GM15510 (cell line): Measurements from ENCODE around the gene ADGRG3.

Source experiments
- POLR2A ChIP-seq: IDR thresholded peaks from 3 replicates; pipeline ENCODE4 v1.6.1; 2011; ENCODE audit warnings: borderline replicate concordance; ENCODE audit not compliant: insufficient read length; ENCODE audit errors: extremely low read depth

The ADGRG3 gene

DNA sequence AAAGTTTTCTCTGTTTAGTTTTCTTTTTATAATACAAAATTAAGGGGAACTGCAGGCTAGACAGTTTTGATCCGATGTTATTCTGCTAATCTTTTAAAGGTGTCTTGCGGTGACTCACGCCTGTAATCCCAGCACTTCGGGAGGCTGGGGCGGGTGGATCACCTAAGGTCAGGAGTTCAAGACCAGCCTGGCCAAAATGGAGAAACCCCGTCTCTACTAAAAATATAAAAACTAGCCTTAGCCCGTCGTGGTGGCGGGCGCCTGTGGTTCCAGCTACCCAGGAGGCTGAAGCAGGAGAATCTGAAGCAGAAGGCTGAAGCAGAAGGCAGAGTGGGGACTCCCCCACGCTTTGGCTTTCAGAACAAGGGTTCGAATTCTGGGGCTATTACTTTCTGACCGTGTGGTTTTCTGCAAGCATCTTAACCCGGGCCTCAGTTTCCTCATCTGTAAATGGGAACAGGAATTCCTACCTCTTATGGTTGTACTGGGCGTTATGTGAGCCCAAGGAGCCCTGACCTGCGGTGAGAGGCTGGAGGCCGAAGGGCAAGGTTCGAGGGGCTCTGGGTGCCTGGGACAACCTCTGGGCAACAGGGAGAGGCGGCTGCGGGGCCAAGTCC lies 66.3 kb downstream of the ADGRG3 start:
- no peak for TF ChIP-seq POLR2A

- peak; percentile 73 for TF ChIP-seq POLR2A
These were observed 67.0 kb downstream of the ADGRG3 start for GRCh38 chr16:57734925-57735754.

- TF ChIP-seq POLR2A, result peak; percentile 47
These were observed 67.8 kb downstream of the ADGRG3 start, which contains the start of gene KATNB1 for GRCh38 chr16:57735755-57736418. Gene KATNB1, plus strand, starts transcription at chr16:57735770. Its CDS starts 1,474 bp downstream, at chr16:57737244.

GRCh38 chr16:57736419-57737351 lies 68.6 kb downstream of the ADGRG3 start:
- TF ChIP-seq POLR2A, result no peak

DNA sequence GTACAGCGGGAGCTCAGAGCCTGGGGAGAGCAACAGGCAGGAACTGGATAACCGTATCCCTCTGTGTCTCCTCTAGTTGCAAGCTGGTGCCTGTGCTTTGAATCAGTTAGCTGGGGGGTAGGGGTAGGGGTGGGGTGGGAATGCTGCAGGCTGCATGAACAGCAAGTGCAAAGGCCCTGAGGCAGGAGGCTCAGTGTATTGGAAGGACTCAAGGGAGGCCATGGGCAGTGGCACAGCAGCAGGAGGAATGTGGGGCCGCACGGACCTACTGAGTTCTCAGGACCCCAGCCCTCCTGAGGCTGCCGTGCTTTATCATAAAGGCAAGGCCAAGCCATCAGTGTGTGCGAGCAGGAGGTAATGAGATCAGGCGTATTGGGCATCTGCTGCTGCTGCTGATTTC lies 70.7 kb downstream of the ADGRG3 start:
- no peak for TF ChIP-seq POLR2A
